ENCODE results near the gene LAPTM5. TPM values are rescaled to one million over a fixed set of nuclear protein-coding genes. Genes with fewer than 3 reads are reported as not detected.
A peak's percentile ranks its signal among the peaks of the same experiment; 100 is the strongest.

LAPTM5 gene
- total RNA-seq, 1 experiment from 2014 or later: 1.5 TPM

- H3K27ac ChIP-seq (ENCODE audit: low read depth, low read length): no peak overlapping the region
- DNase-seq (ENCODE audit: low read depth, low spot score) (no peak), ATAC-seq (no peak)
- H3K9ac ChIP-seq (ENCODE audit: low read length): no peak overlapping the region
- intact Hi-C loops (cut with micrococcal nuclease): loop anchor here (10.0 kb wide), 2 partner anchors 268 to 908 kb away; no protein-coding TSS in a partner anchor
- no peaks in the 10 kb centered on the region for H3K9me3 ChIP-seq (ENCODE audit: control insufficient read depth in 1 of 2, insufficient read depth in 1 of 2, low read depth in 1 of 2, low read length in 2 of 2)
- no peaks in the 10 kb centered on the region for H4K20me1 ChIP-seq (ENCODE audit: insufficient read depth)
- CTCF ChIA-PET: no interaction called here
- H2AFZ ChIP-seq (ENCODE audit: low read depth, low read length, poor library complexity, severe bottlenecking): no peak overlapping the region
- H3K4me3 ChIP-seq (replicated peaks in 1 of 2; ENCODE audit: low read depth in 1 of 2, low read length in 2 of 2): no peak overlapping the region
- H3K9me2 ChIP-seq (ENCODE audit: insufficient read depth): no peaks in the 10 kb centered on the region
- TF ChIP-seq SRF (IDR thresholded peaks at IDR 0.05; ENCODE audit: low read depth): no peak
- TF ChIP-seq EZH2phosphoT487 (IDR thresholded peaks at IDR 0.05; ENCODE audit: borderline replicate concordance): no peak
- no peak for TF ChIP-seq YY1 (IDR thresholded peaks at IDR 0.05; ENCODE audit: extremely low read depth, insufficient replicate concordance, low read depth, low read length)
- TF ChIP-seq SP1 (IDR thresholded peaks at IDR 0.05; ENCODE audit: low read depth): no peak
- TF ChIP-seq, protein P1, sequence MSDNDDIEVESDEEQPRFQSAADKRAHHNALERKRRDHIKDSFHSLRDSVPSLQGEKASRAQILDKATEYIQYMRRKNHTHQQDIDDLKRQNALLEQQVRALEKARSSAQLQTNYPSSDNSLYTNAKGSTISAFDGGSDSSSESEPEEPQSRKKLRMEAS (IDR thresholded peaks at IDR 0.05): no peak
- TF ChIP-seq POLR2AphosphoS5 (IDR thresholded peaks at IDR 0.05; ENCODE audit: low read depth, low read length): no peak
- POLR2A ChIA-PET: no interaction called here
- peaks cover 3 to 30% of the 10 kb centered on the region in 2 experiments; a peak in 3 of 4 replicates for H3K4me1 ChIP-seq (ENCODE audit: control insufficient read depth in 1 of 2, insufficient read depth in 2 of 2, low read length in 2 of 2)
- no peaks in the 10 kb centered on the region for H3K27me3 ChIP-seq (ENCODE audit: insufficient read depth, low read length)
- RAD21 ChIA-PET (ENCODE audit: low non-redundant PET in 1 of 2, low total read pairs in 2 of 2, uncharacterized antibody in 2 of 2, unreplicated experiment in 2 of 2): no interaction called here
- no peaks in the 10 kb centered on the region for H3K36me3 ChIP-seq (ENCODE audit: control insufficient read depth in 1 of 2, insufficient read depth in 2 of 2, low read length in 2 of 2)
- H3K4me2 ChIP-seq (ENCODE audit: low read length): no peak overlapping the region
- no peaks in the 10 kb centered on the region for H3K79me2 ChIP-seq (ENCODE audit: insufficient read depth, low read length)
- no TSS peak for BruUV-seq (replicated peaks)
Observed at GRCh38 chr1:30702823-30703222, 54.8 kb downstream of the LAPTM5 start.

GRCh38 chr1:30701258-30701633, 56.3 kb downstream of the LAPTM5 start:
- no peaks in the 10 kb centered on the region for H4K20me1 ChIP-seq (ENCODE audit: insufficient read depth)
- peak overlapping the region; percentile 47 for H3K4me2 ChIP-seq (ENCODE audit: low read length)
- RAD21 ChIA-PET (ENCODE audit: low non-redundant PET in 1 of 2, low total read pairs in 2 of 2, uncharacterized antibody in 2 of 2, unreplicated experiment in 2 of 2): no interaction called here
- no peaks in the 10 kb centered on the region for H3K9me3 ChIP-seq (ENCODE audit: control insufficient read depth in 1 of 2, insufficient read depth in 1 of 2, low read depth in 1 of 2, low read length in 2 of 2)
- no peaks in the 10 kb centered on the region for H3K79me2 ChIP-seq (ENCODE audit: insufficient read depth, low read length)
- intact Hi-C loops (cut with micrococcal nuclease): loop anchor here (10.0 kb wide), 2 partner anchors 266 to 906 kb away; no protein-coding TSS in a partner anchor
- POLR2A ChIA-PET: interaction anchor here (0.7 kb wide), 1 partner anchor 16 kb away, joined by 3 read pairs; no protein-coding TSS in a partner anchor
- no peak overlapping the region for H3K9ac ChIP-seq (ENCODE audit: low read length)
- ATAC-seq (peak; percentile 47), DNase-seq (ENCODE audit: low read depth, low spot score) (no peak)
- H3K9me2 ChIP-seq (ENCODE audit: insufficient read depth): no peaks in the 10 kb centered on the region
- no TSS peak for BruUV-seq (replicated peaks)
- H3K4me1 ChIP-seq (ENCODE audit: control insufficient read depth in 1 of 2, insufficient read depth in 2 of 2, low read length in 2 of 2): peaks cover 3 to 21% of the 10 kb centered on the region in 2 experiments; a peak in 3 of 4 replicates
- H3K27me3 ChIP-seq (ENCODE audit: insufficient read depth, low read length): no peaks in the 10 kb centered on the region
- no peaks in the 10 kb centered on the region for H3K36me3 ChIP-seq (ENCODE audit: control insufficient read depth in 1 of 2, insufficient read depth in 2 of 2, low read length in 2 of 2)
- CTCF ChIA-PET: interaction anchor here (1.4 kb wide), 1 partner anchor 321 kb away, joined by 8 read pairs; no protein-coding TSS in a partner anchor
- no peak overlapping the region for H3K4me3 ChIP-seq (replicated peaks in 1 of 2; ENCODE audit: low read depth in 1 of 2, low read length in 2 of 2)
- no peak for TF ChIP-seq POLR2AphosphoS5 (IDR thresholded peaks at IDR 0.05; ENCODE audit: low read depth, low read length)
- TF ChIP-seq SP1 (IDR thresholded peaks at IDR 0.05; ENCODE audit: low read depth): no peak
- no peak for TF ChIP-seq FOSL1 (IDR thresholded peaks at IDR 0.05; ENCODE audit: low read depth)
- TF ChIP-seq JUND (IDR thresholded peaks at IDR 0.05): no peak
- TF ChIP-seq RAD21 (IDR thresholded peaks at IDR 0.05; ENCODE audit: low read depth): no peak
- TF ChIP-seq SRF (IDR thresholded peaks at IDR 0.05; ENCODE audit: low read depth): no peak
- no peak for TF ChIP-seq CBX3 (IDR thresholded peaks at IDR 0.05; ENCODE audit: low read depth)
- no peak for TF ChIP-seq YY1 (IDR thresholded peaks at IDR 0.05; ENCODE audit: extremely low read depth, insufficient replicate concordance, low read depth, low read length)
- TF ChIP-seq EGR1 (IDR thresholded peaks at IDR 0.05; ENCODE audit: low read depth): no peak
- TF ChIP-seq POLR2A (IDR thresholded peaks at IDR 0.05; ENCODE audit: borderline replicate concordance, extremely low read depth, insufficient read depth, insufficient read length): no peak
- TF ChIP-seq CEBPB (IDR thresholded peaks at IDR 0.05; ENCODE audit: low read depth): no peak
- TF ChIP-seq ZNF274 (IDR thresholded peaks at IDR 0.05; ENCODE audit: low read depth, low read length): no peak
- H3K27ac ChIP-seq (ENCODE audit: low read depth, low read length): no peak overlapping the region
- H2AFZ ChIP-seq (ENCODE audit: low read depth, low read length, poor library complexity, severe bottlenecking): peak overlapping the region; percentile 68

All from HCT116 (cell line).